ENCODE data around the gene LCMT2.

LCMT2 gene

DNA sequence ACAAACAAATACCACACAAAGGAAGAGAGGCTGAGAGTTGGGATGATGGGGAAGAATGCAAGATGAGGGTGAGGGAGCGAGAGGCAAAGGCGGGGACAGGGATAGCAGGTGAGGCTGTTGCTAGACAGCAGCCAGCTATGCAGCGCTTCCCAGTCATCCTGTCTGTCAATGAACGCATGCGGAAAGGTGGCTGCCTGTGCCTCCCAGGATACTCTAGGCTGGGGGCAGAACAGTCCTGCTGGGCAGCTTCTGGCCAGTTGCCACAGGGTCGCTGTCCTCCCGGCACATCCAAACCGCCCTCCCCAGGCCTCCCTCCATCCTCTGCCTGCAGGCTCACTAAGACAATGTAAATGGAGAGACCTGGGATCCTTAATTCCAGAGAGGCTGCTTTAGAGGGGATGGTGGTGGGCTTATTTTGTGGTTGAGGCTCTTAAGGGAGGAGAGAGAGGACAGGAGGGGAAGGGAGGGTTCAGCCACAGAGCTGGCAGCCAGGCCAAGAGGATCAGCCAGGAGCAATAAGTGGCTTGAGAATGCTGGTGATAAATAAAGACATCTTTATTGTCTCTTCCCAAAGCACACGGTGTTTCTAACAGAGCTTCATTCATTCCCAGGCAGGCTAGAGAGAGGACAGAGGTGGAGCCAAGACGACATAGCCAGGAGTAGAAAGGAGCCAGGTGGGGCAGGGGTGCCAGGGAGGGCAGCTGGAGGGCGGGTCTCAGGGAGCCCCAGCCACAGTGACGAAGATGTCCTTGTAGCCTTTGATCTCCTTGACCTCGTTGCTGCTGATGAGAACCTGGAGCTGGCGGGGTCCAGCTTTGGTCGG is 54.4 kb downstream of the LCMT2 start:
- TF ChIP-seq POLR2A (IDR thresholded peaks at IDR 0.05; ENCODE audit: low read length) (no peak), GATA1 (IDR thresholded peaks at IDR 0.05; ENCODE audit: low read depth, low read length) (no peak)
- DNase-seq = no peak

DNA sequence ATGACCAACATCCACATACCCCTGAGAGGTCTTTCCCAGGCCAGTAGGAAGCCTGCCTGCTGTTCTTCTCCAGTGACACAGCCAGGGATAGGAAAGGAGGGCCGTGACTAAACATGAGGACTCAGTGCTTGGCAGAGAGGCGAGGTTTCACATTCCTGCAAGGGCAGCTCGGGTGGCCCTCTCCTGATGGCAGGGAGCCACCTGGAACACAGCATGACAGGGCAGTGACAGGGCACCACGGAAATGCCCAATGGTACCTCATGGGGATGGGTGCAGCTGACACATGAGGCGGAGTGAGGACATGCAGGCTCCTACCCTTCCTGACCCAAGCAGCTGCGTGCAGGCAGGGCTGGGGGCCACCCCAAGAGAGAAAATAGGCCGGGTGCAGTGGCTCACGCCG is 56.2 kb downstream of the LCMT2 start:
- TF ChIP-seq POLR2A (IDR thresholded peaks at IDR 0.05; ENCODE audit: low read length) (no peak), GATA1 (IDR thresholded peaks at IDR 0.05; ENCODE audit: low read depth, low read length) (no peak)

More for the DNA sequence above, 56.2 kb downstream of the LCMT2 start:
- no peak for DNase-seq

All from erythroblast (primary cell).